CD4-positive, alpha-beta T cell treated with Interleukin-15 for 1 hour (primary cell): ENCODE results near the gene TPD52L2.
"Not testable (repeated sequence)": the region's sequence is repeated elsewhere in the genome, so short reads cannot be mapped to it uniquely, and the experiment has no call there.

Experiments used
- DNase-seq: peaks from one replicate; pipeline ENCODE4 v3.0.0-alpha.2; 2020

TPD52L2 gene

GRCh38 chr20:63836458-63837344 lies 28.4 kb upstream of the TPD52L2 start:
- no peak for DNase-seq

DNA sequence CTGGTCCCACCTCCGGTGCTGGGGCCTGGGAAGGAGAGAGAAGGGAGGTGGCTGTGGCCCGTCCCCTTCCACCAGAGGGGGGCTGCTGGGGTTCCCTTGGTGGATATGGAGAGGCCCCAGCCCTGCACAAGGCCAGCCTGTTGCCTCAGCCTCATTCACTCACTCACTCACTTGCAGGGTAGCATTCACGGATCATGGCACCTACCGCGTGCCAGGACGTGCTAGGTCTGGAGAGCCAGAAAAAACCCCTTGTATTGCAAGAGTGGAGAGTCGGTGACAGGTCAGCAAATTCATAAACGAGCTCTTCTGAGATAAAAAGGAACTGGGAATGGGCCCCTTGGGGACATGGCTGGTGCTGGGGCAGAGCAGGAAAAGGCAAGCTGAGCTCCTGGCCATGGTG lies 27.6 kb upstream of the TPD52L2 start:
- DNase-seq, result no peak

GRCh38 chr20:63839620-63840019 lies 25.4 kb upstream of the TPD52L2 start:
- no peak for DNase-seq

DNA sequence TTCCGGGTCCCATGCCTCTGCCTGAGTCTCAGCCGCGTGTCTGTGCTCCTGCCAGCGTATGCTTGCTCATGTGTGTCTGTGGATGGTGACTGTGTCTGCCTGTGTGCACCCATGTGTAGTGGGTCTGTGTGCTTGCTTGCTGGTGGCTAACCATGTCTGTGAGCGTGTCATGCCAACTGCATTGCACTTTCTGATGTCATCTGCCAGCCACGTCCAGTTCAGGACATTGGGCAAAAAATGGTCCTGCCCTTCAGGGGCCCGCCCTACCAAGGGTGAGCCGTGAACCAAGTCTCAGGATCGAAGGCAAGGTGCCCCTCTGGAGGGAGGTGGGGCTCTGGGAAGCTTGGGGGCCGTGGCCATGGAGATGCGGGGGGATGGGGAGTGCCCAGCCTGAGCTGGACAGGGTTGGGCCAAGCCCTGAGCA lies 24.7 kb upstream of the TPD52L2 start:
- no peak for DNase-seq

GRCh38 chr20:63842258-63842657 lies 22.8 kb upstream of the TPD52L2 start:
- no peak for DNase-seq

GRCh38 chr20:63843222-63843621 lies 21.8 kb upstream of the TPD52L2 start:
- no peak for DNase-seq

DNA sequence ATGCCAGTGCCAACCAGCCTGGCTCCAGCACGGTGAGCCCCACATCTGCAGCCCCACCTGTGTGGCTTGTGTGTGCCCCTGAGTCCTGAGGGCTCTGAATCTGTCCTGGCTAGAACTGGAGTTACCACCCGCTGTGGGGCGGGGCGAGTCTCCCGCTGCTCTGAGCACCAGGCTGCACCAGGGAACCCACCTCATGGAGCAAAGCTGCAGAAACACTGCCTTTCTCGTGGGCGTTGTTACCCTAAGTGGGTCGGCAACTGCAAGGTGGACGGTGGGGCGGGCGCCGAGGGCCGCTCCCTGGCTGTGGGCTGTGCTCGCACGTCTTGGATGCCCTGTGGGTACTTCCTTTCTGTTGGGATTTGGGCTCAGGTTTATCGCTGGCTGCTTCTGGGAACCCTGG lies 21.3 kb upstream of the TPD52L2 start:
- no peak for DNase-seq

DNA sequence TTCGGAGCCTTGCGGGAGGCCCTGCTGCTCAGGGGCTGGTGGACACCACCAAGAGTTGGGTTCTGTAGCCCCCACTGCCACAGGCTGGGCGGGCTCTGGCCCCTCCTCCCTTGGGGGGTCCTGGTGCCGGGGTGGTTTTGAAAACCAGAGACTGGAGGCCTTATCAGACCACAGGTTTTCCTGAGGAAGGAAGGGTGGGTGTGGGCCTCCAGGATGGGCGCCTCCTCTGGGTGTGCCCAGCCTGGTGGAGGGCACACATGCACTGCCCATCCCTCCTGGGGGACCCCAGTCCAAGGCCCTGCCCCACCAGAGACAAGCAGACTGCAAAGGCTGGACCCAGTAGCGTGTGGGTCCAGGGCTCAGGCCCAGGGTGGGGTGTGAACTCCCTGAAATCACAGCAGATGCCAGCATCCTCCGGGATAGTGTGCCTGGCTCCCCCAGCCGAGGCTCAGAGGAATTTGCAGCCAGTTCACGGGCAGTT lies 20.5 kb upstream of the TPD52L2 start:
- DNase-seq, result no peak

GRCh38 chr20:63846128-63846771 lies 18.8 kb upstream of the TPD52L2 start:
- no peak for DNase-seq

DNA sequence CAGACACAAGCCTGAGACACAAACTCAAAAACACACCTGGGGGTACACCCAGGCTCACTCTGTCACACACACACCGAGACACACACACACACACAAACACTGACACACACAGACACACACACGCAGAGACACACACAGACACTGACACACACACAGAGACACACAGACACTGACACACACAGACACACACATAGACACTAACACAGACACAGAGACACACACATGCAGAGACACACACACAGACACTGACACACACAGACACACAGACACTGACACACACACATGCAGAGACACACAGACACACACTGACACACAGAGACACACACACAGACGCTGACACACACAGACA lies 18.2 kb upstream of the TPD52L2 start:
- DNase-seq, result no peak

GRCh38 chr20:63847237-63848002 lies 17.6 kb upstream of the TPD52L2 start:
- DNase-seq, result no peak

GRCh38 chr20:63848003-63848911 lies 16.8 kb upstream of the TPD52L2 start:
- no peak for DNase-seq

- DNase-seq, result peak; percentile 35
These were observed 14.2 kb upstream of the TPD52L2 start for GRCh38 chr20:63850689-63851547.

- DNase-seq, result not testable (repeated sequence)
These were observed 13.5 kb upstream of the TPD52L2 start for GRCh38 chr20:63851548-63851943.

GRCh38 chr20:63853733-63854068 lies 11.4 kb upstream of the TPD52L2 start:
- not testable (repeated sequence) for DNase-seq

DNA sequence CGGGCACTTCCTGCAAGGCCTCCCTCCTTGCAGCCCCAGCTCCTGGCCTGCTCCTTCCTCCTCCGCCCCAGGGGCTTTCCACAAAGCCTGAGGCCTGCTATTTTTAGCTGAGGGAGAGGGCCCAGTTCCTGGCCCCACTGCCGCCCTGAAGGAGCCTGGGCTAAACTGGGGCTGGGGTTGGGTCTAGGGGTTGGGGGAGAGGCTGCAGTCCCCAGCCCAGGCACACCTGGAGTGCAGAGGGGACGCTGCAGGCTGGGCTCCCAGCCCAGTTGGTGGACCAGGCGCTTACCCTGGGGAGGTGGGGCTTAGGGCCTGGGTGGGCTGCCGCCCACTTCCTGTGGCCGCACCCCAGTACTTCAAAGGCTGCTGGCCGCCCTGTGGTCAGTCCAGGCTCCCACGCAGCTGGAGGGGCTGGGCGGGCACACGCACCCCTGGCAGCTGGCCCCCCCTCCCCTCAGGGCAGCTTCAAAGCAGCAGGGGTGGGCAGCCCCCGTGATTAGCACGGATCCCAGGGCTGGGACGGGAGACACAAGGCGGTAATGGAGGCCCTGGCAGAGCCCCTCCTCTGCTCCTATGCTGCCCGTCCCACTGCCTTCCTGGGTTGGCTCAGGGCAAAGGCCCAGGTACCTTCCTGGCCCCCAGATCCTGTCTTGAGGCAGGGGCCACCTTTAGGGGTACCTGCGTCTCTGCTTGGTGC lies 10.9 kb upstream of the TPD52L2 start:
- DNase-seq, result peak; percentile 53

- DNase-seq, result no peak
These were observed 10.2 kb upstream of the TPD52L2 start for GRCh38 chr20:63854766-63855362.

GRCh38 chr20:63855363-63856097 lies 9.5 kb upstream of the TPD52L2 start:
- DNase-seq, result no peak

- no peak for DNase-seq
These were observed 9.0 kb upstream of the TPD52L2 start for GRCh38 chr20:63856098-63856511.
